HG02973 (cell line): ENCODE data around the gene PRKD2.
A peak's percentile ranks its signal among the peaks of the same experiment; 100 is the strongest.

ENCODE experiments used
- ATAC-seq: cut with Tn5 transposase; IDR thresholded peaks from one replicate; pipeline ENCODE4 v1.9.1; 2021; ENCODE audit warnings: moderate library complexity; ENCODE audit not compliant: unreplicated experiment

The PRKD2 gene

GRCh38 chr19:46725036-46725820 lies 8.3 kb upstream of the PRKD2 start:
- ATAC-seq = no peak

GRCh38 chr19:46724468-46724867 lies 7.6 kb upstream of the PRKD2 start:
- no peak for ATAC-seq

- ATAC-seq = no peak
Measured at GRCh38 chr19:46723471-46723870, 6.6 kb upstream of the PRKD2 start.

- ATAC-seq = no peak
Measured at GRCh38 chr19:46723023-46723461, 6.1 kb upstream of the PRKD2 start.

- ATAC-seq = no peak
Measured at GRCh38 chr19:46722421-46723022, 5.6 kb upstream of the PRKD2 start.

GRCh38 chr19:46722004-46722380 lies 5.1 kb upstream of the PRKD2 start:
- no peak for ATAC-seq

GRCh38 chr19:46721269-46722003 lies 4.5 kb upstream of the PRKD2 start:
- no peak for ATAC-seq

- ATAC-seq = no peak
Measured at GRCh38 chr19:46720503-46721239, 3.8 kb upstream of the PRKD2 start.

- no peak for ATAC-seq
Measured at GRCh38 chr19:46719629-46720502, 3.0 kb upstream of the PRKD2 start.

- no peak for ATAC-seq
Measured at GRCh38 chr19:46718934-46719622, 2.2 kb upstream of the PRKD2 start.

GRCh38 chr19:46718157-46718933 lies 1.4 kb upstream of the PRKD2 start:
- ATAC-seq = no peak

GRCh38 chr19:46717716-46718143 lies 816 bp upstream of the PRKD2 start:
- ATAC-seq = no peak

GRCh38 chr19:46716672-46717033 lies 261 bp downstream of the PRKD2 start:
- ATAC-seq = no peak

- ATAC-seq = no peak
Measured at GRCh38 chr19:46715975-46716671, 791 bp downstream of the PRKD2 start.

- ATAC-seq = no peak
Measured at GRCh38 chr19:46715620-46715974, 1.3 kb downstream of the PRKD2 start.

- peak; percentile 37 for ATAC-seq
Measured at GRCh38 chr19:46714444-46715106, 2.3 kb downstream of the PRKD2 start.

- peak; percentile 5 for ATAC-seq
Measured at GRCh38 chr19:46713781-46714443, 3.0 kb downstream of the PRKD2 start.
